ENCODE data around the gene INPP4A.

Gene INPP4A

DNA sequence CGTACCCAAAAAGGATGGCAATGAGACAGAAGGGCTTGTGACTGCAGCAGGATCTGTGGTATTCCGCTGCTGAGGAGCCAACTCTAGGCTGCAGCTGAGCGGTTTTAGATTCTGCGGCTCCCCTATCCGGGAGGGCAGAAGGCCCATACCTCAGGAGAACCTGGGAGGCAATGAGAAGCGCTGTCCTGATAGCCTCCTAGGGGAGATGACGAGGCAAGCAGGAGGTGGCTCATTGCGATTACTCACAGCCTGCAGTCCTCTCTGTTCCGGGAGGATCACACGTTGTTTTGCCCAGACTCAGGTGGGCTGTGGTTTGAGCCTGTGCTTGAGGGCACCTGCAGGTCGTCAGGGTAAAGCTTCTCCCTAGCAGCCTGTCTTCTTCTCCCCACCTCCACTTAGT is 98.6 kb downstream of the INPP4A start:
- H3K9me3 Mint-ChIP-seq, result no peaks in the 10 kb centered on the region
- DNase-seq (no peak), ATAC-seq (no peak)
- no peak overlapping the region for H3K27ac Mint-ChIP-seq
- H3K27me3 Mint-ChIP-seq, result no peaks in the 10 kb centered on the region
- no peak overlapping the region for H3K4me3 Mint-ChIP-seq
- H3K4me1 Mint-ChIP-seq, result peaks cover 24% of the 10 kb centered on the region
- H3K36me3 Mint-ChIP-seq (ENCODE audit: low read depth), result peaks cover 25% of the 10 kb centered on the region

DNA sequence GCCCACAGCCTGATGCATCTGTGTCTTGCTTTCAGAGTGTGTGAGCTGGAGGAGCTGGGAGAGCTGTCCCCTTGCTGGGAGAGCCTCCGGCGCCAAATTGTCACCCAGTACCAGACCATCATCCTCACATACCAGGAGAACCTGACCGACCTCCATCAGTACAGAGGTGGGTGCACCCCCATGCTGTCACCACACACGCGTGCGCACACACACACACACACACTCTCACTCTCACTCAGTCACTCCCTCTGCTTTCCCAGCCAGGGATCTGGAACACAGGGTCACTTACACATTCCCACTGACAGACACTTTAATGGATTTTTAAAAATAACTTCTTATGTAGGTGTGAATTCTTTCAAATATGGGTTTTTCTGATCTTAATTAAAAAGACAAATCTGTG is 99.2 kb downstream of the INPP4A start:
- ATAC-seq (no peak), DNase-seq (no peak)
- Mint-ChIP-seq H3K4me3 (no peak overlapping the region), H3K4me1 (peaks cover 28% of the 10 kb centered on the region), H3K9me3 (no peaks in the 10 kb centered on the region), H3K27ac (no peak overlapping the region), H3K27me3 (no peaks in the 10 kb centered on the region), H3K36me3 (ENCODE audit: low read depth) (peaks cover 25% of the 10 kb centered on the region)

DNA sequence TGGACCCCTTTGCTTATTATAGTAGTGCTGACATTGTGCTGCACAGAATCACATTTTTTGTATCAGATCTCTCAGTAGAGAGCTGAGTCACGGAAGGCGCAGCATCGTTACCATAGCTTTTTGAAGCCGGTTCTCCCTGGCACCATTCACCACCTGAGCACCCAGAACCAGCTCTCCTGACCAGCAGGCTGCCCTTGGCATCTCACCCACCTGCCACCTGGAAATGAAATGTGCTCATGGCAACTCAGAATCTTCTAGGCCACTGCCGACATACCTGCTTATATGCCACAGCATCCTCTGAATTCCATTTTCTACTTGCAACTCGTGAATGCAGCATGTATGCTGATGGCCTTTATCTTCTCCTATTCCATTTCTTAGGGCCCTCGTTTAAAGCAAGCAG is 100.9 kb downstream of the INPP4A start:
- Mint-ChIP-seq H3K27me3 (no peaks in the 10 kb centered on the region), H3K4me3 (no peak overlapping the region), H3K27ac (no peak overlapping the region), H3K9me3 (no peaks in the 10 kb centered on the region), H3K36me3 (ENCODE audit: low read depth) (peaks cover 23% of the 10 kb centered on the region), H3K4me1 (peaks cover 44% of the 10 kb centered on the region)
- ATAC-seq (no peak), DNase-seq (no peak)

DNA sequence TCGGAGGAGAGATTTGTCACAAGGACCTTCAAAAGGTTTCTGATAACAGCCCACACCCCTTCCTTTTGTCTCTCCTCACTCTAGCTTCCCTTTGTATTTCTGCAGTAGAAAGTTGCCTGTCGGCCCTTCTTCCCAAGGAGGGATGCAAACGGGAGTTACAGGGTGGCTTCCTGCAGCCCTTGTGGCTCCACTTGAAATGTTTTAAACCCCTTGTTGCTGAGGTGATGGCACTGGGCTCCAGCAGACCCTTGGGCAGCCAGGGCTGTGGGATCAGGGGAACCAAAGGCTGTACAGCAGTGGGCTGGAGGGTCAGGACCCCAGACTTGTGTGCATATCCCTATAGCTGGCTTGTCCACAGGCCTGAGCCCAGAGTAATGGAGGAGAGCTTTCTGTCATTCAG is 101.5 kb downstream of the INPP4A start:
- Mint-ChIP-seq H3K36me3 (ENCODE audit: low read depth) (peaks cover 24% of the 10 kb centered on the region), H3K27me3 (peaks cover under 1% of the 10 kb centered on the region), H3K4me3 (no peak overlapping the region), H3K9me3 (no peaks in the 10 kb centered on the region), H3K27ac (no peak overlapping the region), H3K4me1 (peaks cover 50% of the 10 kb centered on the region)
- no peak for ATAC-seq
- DNase-seq, result no peak

DNA sequence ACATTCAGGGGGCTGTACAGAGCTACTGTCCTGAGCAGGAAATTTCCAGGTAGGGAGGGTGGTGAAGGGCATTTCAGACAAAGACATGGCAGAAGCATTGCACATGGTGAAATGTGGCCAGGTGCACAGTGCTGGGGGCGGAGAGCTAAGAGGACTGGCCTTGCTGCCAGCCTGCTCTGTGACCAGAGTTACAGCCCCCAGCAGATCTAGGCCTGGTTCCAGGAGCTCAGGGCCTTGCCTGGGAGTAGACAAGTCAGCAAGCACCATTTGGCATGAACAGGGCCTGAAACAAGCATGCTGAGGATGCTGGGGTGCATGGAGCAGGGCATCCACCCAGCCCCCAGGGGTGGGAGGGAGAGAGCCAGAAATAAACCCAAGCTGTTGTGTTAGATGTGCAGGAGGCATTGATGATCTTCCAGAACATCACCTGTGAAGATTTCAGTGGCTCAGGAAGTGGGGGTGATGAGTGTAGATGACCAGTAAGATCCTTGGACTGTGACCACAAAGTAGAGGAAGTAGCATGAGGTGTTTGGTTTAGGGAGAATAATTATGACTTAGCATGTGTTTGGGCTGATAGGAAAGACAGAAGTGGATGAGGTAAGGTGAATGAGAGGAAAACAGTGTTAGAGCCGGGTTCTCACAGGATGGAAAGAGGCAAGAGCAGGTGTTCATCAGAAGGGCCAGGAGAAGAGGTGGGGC is 102.6 kb downstream of the INPP4A start:
- H3K27ac Mint-ChIP-seq, result no peak overlapping the region
- DNase-seq, result no peak
- H3K4me1 Mint-ChIP-seq, result peaks cover 56% of the 10 kb centered on the region
- ATAC-seq, result no peak
- peaks cover 2% of the 10 kb centered on the region for H3K27me3 Mint-ChIP-seq
- H3K9me3 Mint-ChIP-seq, result no peaks in the 10 kb centered on the region
- H3K36me3 Mint-ChIP-seq (ENCODE audit: low read depth), result peaks cover 26% of the 10 kb centered on the region
- no peak overlapping the region for H3K4me3 Mint-ChIP-seq

DNA sequence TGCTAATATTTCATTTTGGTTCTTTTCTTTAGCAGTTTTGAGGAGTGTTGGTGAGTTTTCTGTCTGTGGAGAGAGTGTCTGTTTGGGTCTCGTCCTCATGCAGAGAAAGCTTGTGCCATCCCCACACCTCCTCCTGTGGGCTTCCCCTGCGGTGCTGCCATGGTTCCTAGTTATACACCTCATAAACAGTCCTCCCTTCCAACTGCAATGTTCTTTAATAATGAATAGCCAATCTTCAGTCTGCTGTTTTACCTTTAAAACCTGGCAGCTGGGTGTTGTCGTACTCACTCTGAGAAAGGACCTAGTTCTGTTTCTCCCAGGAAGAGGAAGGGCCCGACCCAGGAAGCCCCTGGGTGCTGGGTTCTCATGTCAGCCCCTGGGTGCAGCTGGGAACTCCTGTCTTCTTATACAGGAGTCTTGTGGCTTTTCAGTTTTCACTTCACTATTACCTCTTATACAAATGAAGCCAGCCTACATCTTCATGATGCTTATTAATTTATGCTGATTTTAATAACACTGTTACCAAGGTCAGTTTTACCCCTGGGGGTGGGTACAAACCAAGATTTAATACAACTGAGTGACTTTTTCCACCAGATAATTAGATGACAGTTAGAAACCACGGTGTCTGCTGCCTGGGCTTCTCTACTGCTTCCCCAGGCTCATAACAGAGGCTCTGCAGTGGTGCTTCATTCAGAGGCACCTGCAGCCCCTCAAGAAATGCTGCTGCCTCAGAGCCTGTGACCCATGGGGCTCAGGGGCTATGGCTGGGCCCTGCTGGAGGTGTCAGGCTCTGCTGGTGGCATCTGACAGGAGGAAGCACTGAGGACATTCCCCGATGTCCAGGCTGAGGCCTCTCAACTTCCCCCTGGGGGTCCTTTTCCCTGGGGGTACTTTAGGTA is 104.5 kb downstream of the INPP4A start:
- H3K9me3 Mint-ChIP-seq, result no peaks in the 10 kb centered on the region
- peaks cover 2% of the 10 kb centered on the region for H3K27me3 Mint-ChIP-seq
- DNase-seq, result no peak
- H3K36me3 Mint-ChIP-seq (ENCODE audit: low read depth), result peaks cover 38% of the 10 kb centered on the region
- peak overlapping the region; percentile 47 for H3K27ac Mint-ChIP-seq
- peaks cover 56% of the 10 kb centered on the region for H3K4me1 Mint-ChIP-seq
- peak; percentile 27 for ATAC-seq
- no peak overlapping the region for H3K4me3 Mint-ChIP-seq

DNA sequence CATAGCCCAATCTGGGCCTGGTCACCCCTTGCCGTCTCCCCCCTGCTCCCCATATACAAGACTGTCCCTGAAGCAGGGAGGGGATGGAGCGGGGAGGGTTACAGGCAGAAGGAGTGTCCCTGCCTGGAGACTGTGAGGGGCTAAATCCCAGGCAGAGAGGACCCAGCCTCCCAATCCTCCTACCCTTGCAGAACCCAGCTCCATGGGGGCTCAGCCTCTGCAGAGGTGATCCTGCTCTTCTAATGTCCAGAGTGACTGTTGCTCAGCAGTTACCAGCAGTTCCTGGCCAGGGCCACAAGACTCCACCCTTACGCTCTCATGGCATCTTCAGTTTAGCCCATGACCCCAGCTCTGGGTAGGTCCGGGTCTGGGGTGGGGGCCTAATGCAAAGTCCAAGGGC is 105.5 kb downstream of the INPP4A start:
- H3K27me3 Mint-ChIP-seq, result peaks cover 2% of the 10 kb centered on the region
- H3K36me3 Mint-ChIP-seq (ENCODE audit: low read depth), result peaks cover 39% of the 10 kb centered on the region
- H3K4me1 Mint-ChIP-seq, result peaks cover 53% of the 10 kb centered on the region
- DNase-seq, result no peak
- no peak for ATAC-seq
- no peaks in the 10 kb centered on the region for H3K9me3 Mint-ChIP-seq
- H3K27ac Mint-ChIP-seq, result peak overlapping the region; percentile 99
- no peak overlapping the region for H3K4me3 Mint-ChIP-seq

DNA sequence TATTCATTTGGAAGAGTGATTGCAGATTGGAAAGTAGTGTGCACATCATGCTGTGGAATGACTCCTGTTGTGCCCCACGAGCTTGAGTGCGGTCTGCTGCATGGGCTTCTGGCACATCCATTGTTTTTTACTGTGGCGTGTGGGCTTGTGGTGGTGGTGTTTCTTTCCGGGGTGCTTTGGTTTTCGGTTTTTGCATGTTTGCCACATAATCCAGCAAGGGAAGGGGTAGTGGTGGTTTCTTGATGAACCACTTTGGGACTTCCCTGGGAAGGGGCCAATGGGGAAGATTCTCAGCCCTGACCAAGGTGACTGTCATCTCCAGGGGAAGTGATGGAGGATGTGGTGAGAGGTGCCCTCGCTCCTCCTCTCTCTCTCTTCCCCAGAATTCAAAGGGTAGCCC is 106.7 kb downstream of the INPP4A start:
- Mint-ChIP-seq H3K27me3 (peaks cover 2% of the 10 kb centered on the region), H3K4me1 (peaks cover 60% of the 10 kb centered on the region), H3K4me3 (peak overlapping the region; percentile 73), H3K27ac (peak overlapping the region; percentile 99), H3K9me3 (no peaks in the 10 kb centered on the region), H3K36me3 (ENCODE audit: low read depth) (peaks cover 39% of the 10 kb centered on the region)
- DNase-seq (peak; percentile 56), ATAC-seq (peak; percentile 74)

DNA sequence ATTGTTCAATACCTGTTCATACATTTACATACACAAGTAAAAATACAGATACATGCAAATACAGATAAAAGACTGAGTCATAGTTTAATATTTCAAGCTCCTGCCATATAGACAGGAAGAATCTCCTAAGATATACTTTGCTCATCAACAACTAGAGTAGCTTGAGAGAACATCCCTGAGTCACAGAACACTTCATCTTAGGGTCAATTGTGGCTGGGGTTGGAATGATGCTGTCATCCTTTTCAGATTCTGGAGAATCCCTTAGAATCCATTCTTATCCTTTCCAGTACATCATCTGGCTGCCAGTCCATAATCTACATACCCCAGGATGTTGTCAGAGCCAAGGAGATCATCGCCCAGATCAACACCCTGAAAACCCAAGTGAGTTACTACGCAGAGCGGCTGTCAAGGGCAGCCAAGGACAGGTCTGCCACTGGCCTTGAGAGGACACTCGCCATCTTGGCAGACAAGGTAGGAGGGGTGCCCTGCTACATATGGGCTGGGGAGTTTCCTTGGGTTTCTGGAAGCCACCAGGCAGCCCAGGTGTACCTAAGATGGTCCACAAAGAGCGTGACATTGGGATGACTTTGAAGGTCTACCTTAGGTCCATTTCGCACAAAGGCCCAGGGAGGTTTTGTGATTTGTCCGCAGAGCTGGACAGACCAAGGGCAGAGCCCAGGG is 108.0 kb downstream of the INPP4A start:
- Mint-ChIP-seq H3K9me3 (no peaks in the 10 kb centered on the region), H3K27me3 (peaks cover 2% of the 10 kb centered on the region), H3K27ac (peak overlapping the region; percentile 6), H3K36me3 (ENCODE audit: low read depth) (peaks cover 28% of the 10 kb centered on the region), H3K4me1 (peaks cover 63% of the 10 kb centered on the region), H3K4me3 (no peak overlapping the region)
- ATAC-seq (peak; percentile 29), DNase-seq (no peak)

DNA sequence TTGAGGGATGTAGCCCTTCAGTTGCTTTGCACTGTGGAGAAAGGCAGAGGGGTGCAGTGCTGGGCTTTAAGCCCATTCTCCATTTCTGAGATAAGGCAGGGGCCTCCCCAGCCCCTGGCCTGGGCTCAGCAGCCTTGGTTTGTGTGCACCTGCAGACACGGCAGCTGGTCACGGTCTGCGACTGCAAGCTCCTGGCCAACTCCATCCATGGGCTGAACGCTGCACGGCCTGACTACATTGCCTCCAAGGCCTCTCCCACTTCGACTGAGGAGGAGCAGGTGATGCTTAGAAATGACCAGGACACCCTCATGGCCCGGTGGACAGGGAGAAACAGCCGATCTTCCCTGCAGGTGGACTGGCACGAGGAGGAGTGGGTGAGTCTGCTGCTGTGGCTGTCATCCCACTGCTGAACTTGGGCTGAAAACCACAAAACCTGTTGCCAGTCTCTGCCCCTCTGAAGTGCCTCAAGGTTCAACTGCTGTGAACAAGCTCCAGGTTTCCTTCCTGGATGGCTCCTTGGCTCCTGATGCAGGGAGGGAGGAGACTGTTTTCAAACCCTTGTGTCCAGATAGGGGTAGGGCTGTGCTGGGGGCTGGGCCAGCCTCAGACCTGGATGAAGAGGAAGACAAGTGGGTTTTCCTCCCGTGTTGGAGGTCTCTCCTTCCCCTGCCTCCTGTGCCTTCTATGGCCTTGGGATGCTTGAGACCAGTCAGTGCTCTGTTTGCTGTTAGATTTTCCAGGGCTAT is 109.6 kb downstream of the INPP4A start:
- Mint-ChIP-seq H3K4me3 (no peak overlapping the region), H3K27ac (no peak overlapping the region), H3K27me3 (peaks cover 2% of the 10 kb centered on the region), H3K9me3 (no peaks in the 10 kb centered on the region), H3K4me1 (peaks cover 58% of the 10 kb centered on the region), H3K36me3 (ENCODE audit: low read depth) (peaks cover 27% of the 10 kb centered on the region)
- no peak for DNase-seq
- no peak for ATAC-seq

DNA sequence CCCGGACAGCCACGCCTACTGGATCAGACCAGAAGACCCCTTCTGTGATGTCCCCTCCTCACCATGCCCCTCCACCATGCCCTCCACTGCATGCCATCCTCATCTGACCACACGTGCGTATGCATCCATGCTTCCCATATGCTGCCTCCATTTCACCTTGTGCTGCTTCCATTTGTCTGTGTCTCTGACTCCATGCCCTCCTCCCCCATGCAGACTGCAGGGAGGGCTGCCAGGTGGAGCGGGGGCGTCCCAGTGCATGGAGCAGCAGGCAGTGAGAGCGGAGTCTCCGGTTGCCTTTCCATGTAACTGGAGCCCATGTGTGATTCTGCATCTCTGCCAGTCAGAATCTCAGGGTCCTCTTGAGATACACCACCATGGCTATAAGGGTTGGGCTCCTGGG is 111.0 kb downstream of the INPP4A start:
- Mint-ChIP-seq H3K4me1 (peaks cover 53% of the 10 kb centered on the region), H3K36me3 (ENCODE audit: low read depth) (peaks cover 27% of the 10 kb centered on the region), H3K27ac (no peak overlapping the region), H3K9me3 (no peaks in the 10 kb centered on the region), H3K4me3 (no peak overlapping the region), H3K27me3 (peaks cover 2% of the 10 kb centered on the region)
- ATAC-seq (no peak), DNase-seq (no peak)

DNA sequence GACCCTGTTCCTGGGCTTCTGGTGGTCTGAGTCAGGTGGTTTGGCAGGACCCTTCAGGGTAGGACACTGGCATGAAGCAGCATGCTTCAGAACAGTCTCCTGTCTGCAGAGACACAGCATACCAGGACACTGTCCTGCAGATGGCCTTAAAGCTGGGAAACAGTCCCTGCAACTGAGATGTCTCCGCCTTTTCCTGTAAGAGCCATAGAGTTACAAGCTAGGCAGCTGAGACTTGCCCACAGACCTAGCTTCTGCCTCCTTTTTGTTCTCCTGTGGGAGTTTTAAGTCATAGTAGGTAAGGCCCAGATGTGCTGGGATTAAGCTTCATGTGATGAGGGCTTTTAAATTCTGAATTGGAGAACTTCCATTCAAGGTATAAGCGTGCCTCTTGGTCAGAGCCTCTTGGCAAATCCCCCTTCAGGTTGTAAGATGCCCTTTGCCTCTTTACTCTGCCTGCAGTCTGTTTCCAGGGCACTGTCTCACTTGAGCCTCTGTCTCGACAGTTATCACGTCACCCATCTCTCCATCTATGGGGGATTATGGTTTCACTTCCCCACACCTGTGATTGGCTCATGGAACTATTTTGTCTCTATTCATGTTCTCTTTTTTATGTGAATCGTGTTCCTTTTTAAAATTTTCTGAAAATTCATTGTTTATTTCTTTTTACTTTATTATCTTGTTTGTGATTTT is 111.8 kb downstream of the INPP4A start:
- no peak for DNase-seq
- H3K36me3 Mint-ChIP-seq (ENCODE audit: low read depth), result peaks cover 26% of the 10 kb centered on the region
- H3K4me3 Mint-ChIP-seq, result no peak overlapping the region
- H3K27me3 Mint-ChIP-seq, result no peaks in the 10 kb centered on the region
- H3K4me1 Mint-ChIP-seq, result peaks cover 45% of the 10 kb centered on the region
- no peaks in the 10 kb centered on the region for H3K9me3 Mint-ChIP-seq
- H3K27ac Mint-ChIP-seq, result no peak overlapping the region
- peak; percentile 52 for ATAC-seq

DNA sequence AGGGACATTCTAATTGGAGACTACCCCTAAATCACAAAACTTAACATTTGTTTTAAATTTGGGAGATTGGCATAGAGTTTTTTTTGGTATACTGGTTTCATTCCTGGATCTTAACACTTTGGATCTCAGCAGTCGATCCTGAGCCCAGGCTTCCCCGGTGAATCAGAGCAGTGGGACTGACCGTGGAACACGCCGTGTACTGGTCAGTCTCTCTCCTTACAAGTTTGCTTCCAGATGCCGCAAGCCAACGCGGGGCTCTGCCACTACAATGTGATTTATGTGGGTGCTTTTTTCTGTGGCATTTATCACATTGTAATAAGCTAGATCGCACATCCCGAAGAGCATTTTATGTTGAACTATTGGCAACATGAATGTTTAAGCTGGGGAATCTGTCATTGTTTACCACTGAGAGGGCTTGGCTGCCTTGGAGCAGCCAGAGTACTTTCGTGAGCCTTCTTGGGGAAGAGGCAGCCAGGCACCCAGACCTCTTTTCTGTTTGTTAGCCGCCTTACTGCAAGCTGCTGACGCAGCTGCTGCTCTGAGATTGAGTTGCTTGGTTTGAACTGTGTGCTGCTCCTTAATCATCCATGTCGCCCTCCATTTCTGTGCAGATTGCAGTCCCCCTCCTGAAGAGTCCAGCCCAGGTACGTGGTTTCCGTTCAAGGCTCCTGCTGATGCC is 114.3 kb downstream of the INPP4A start:
- DNase-seq, result no peak
- Mint-ChIP-seq H3K4me3 (no peak overlapping the region), H3K27ac (no peak overlapping the region), H3K4me1 (peaks cover 33% of the 10 kb centered on the region), H3K9me3 (no peaks in the 10 kb centered on the region), H3K36me3 (ENCODE audit: low read depth) (peaks cover 13% of the 10 kb centered on the region), H3K27me3 (no peaks in the 10 kb centered on the region)
- ATAC-seq, result no peak
